BJ (cell line): ENCODE measurements around the gene VWF. TPM values are rescaled to one million over a fixed set of nuclear protein-coding genes. Genes with fewer than 3 reads are reported as not detected.

Experiments
- CTCF ChIA-PET: fragments of 350-600 bp; formaldehyde crosslinking; extraction: SDS; loops from one replicate; lab custom pipeline; 2021; ENCODE audit warnings: antibody characterized with exemption, inconsistent platforms; lab: Yijun Ruan, JAX
- POLR2A ChIA-PET: fragments of 300-600 bp; sonication (Branson Sonifier 250); formaldehyde crosslinking; extraction: SDS; loops from one replicate; lab custom pipeline; 2021; ENCODE audit warnings: antibody characterized with exemption; lab: Charles Lee
- DNase-seq: peaks from one replicate; pipeline ENCODE4 v3.0.0-alpha.2; 2011; ENCODE audit warnings: low read depth
- H3K27me3 ChIP-seq: 2 replicates; pipeline ENCODE4 v1.6.0; 2011; ENCODE audit warnings: low read length; ENCODE audit not compliant: control insufficient read depth, insufficient read depth
- H3K36me3 ChIP-seq: 2 replicates; pipeline ENCODE4 v1.5.1; 2011; ENCODE audit warnings: low read length; ENCODE audit not compliant: control insufficient read depth, insufficient read depth
- H3K4me3 ChIP-seq: 2 replicates; pipeline ENCODE4 v1.5.1; 2011; ENCODE audit warnings: low read depth, mild to moderate bottlenecking, control low read depth, low read length
- CTCF ChIP-seq: IDR thresholded peaks from 2 replicates; pipeline ENCODE4 v1.5.1; 2011; ENCODE audit warnings: low read depth, mild to moderate bottlenecking, control low read depth, inconsistent platforms, low read length, moderate library complexity; ENCODE audit not compliant: insufficient read depth
- polyA plus RNA-seq: library from polyadenylated mRNA; depleted of rRNA; stranded (reverse); fragments of >200 nt; gene quantifications from 2 replicates; pipeline ENCODE4 v1.2.3, GENCODE V29; 2011

VWF gene
- polyA plus RNA-seq, 1 experiment, result 0.06 TPM

- no peak for TF ChIP-seq CTCF
- POLR2A ChIA-PET, result interaction anchor here (1.1 kb wide), 1 partner anchor 14 kb away, joined by 3 read pairs; no protein-coding TSS in a partner anchor
- H3K36me3 ChIP-seq, result no peaks in the 10 kb centered on the region
- H3K27me3 ChIP-seq, result no peaks in the 10 kb centered on the region
- CTCF ChIA-PET, result interaction anchor here (0.7 to 2.1 kb wide), 6 partner anchors 12 to 111 kb away, joined by 3 to 7 read pairs (median 4); no protein-coding TSS in a partner anchor
- peak; percentile 83 for DNase-seq
- H3K4me3 ChIP-seq, result no peak overlapping the region
Observed at GRCh38 chr12:6167327-6168280, 43.1 kb upstream of the VWF start.

GRCh38 chr12:6166808-6167207 is 42.3 kb upstream of the VWF start:
- Histone ChIP-seq H3K36me3 (no peaks in the 10 kb centered on the region), H3K27me3 (no peaks in the 10 kb centered on the region), H3K4me3 (no peak overlapping the region)
- ChIA-PET POLR2A (interaction anchor here (1.1 kb wide), 1 partner anchor 15 kb away, joined by 3 read pairs; no protein-coding TSS in a partner anchor), CTCF (interaction anchor here (0.8 to 1.5 kb wide), 2 partner anchors 29 to 112 kb away, joined by 3 to 6 read pairs; no protein-coding TSS in a partner anchor)
- TF ChIP-seq CTCF, result no peak
- DNase-seq, result no peak

GRCh38 chr12:6165395-6165794 is 40.9 kb upstream of the VWF start:
- POLR2A ChIA-PET, result interaction anchor here (0.6 to 1.1 kb wide), 2 partner anchors 10 to 17 kb away, joined by 3 to 8 read pairs; no protein-coding TSS in a partner anchor
- no peak overlapping the region for H3K4me3 ChIP-seq

GRCh38 chr12:6163416-6164060 is 39.1 kb upstream of the VWF start:
- DNase-seq, result no peak
- TF ChIP-seq CTCF, result no peak
- no peaks in the 10 kb centered on the region for H3K27me3 ChIP-seq
- ChIA-PET POLR2A (no interaction called here), CTCF (interaction anchor here (1.4 to 1.6 kb wide), 2 partner anchors 31 to 115 kb away, joined by 3 to 8 read pairs; no protein-coding TSS in a partner anchor)
- H3K4me3 ChIP-seq, result no peak overlapping the region
- no peaks in the 10 kb centered on the region for H3K36me3 ChIP-seq

More at GRCh38 chr12:6165395-6165794, 40.9 kb upstream of the VWF start:
- no peaks in the 10 kb centered on the region for H3K27me3 ChIP-seq
- DNase-seq, result peak; percentile 77
- no peak for TF ChIP-seq CTCF
- H3K36me3 ChIP-seq, result no peaks in the 10 kb centered on the region
- CTCF ChIA-PET, result interaction anchor here (0.9 to 1.1 kb wide), 3 partner anchors 14 to 118 kb away, joined by 3 to 4 read pairs (median 3); no protein-coding TSS in a partner anchor
